ENCODE results near the gene CYP3A5.

DNA sequence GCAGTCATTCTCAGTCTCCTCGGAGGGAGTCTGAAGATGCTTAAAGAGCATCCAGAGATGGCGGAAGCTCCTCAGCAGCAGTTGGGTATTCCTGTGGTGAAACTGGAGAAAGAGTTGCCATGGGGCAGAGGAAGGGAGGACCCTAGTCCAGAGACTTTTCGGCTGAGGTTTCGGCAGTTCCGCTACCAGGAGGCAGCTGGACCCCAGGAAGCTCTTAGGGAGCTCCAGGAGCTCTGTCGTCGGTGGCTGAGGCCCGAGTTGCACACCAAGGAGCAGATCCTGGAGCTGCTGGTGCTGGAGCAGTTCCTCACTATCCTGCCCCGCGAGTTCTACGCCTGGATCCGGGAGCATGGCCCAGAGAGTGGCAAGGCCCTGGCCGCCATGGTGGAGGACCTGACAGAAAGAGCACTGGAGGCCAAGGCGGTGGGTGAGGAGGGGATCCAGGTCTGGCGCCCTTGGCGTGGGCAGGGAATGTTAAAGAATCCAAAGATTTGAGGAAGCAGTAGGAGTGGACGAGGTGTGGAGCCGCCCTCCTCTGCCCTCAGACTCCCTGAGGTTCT is 60.1 kb downstream of the CYP3A5 start:
- TF ChIP-seq, protein P1, sequence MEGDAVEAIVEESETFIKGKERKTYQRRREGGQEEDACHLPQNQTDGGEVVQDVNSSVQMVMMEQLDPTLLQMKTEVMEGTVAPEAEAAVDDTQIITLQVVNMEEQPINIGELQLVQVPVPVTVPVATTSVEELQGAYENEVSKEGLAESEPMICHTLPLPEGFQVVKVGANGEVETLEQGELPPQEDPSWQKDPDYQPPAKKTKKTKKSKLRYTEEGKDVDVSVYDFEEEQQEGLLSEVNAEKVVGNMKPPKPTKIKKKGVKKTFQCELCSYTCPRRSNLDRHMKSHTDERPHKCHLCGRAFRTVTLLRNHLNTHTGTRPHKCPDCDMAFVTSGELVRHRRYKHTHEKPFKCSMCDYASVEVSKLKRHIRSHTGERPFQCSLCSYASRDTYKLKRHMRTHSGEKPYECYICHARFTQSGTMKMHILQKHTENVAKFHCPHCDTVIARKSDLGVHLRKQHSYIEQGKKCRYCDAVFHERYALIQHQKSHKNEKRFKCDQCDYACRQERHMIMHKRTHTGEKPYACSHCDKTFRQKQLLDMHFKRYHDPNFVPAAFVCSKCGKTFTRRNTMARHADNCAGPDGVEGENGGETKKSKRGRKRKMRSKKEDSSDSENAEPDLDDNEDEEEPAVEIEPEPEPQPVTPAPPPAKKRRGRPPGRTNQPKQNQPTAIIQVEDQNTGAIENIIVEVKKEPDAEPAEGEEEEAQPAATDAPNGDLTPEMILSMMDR (optimal IDR thresholded peaks at IDR 0.05 in 1 of 3, IDR thresholded peaks at IDR 0.05 in 1 of 3, conservative IDR thresholded peaks at IDR 0.05 in 1 of 3; ENCODE audit: extremely low read depth in 1 of 3, insufficient read depth in 2 of 3, low read length in 3 of 3): no peak
- no peak for TF ChIP-seq EZH2 (IDR thresholded peaks at IDR 0.05; ENCODE audit: low read length)

All from keratinocyte (primary cell).